ENCODE data around the gene HMCN1.

The HMCN1 gene

GRCh38 chr1:185834371-185834905 is 100.2 kb downstream of the HMCN1 start:
- H3K27ac ChIP-seq, result no peak overlapping the region
- TF ChIP-seq, protein P1, sequence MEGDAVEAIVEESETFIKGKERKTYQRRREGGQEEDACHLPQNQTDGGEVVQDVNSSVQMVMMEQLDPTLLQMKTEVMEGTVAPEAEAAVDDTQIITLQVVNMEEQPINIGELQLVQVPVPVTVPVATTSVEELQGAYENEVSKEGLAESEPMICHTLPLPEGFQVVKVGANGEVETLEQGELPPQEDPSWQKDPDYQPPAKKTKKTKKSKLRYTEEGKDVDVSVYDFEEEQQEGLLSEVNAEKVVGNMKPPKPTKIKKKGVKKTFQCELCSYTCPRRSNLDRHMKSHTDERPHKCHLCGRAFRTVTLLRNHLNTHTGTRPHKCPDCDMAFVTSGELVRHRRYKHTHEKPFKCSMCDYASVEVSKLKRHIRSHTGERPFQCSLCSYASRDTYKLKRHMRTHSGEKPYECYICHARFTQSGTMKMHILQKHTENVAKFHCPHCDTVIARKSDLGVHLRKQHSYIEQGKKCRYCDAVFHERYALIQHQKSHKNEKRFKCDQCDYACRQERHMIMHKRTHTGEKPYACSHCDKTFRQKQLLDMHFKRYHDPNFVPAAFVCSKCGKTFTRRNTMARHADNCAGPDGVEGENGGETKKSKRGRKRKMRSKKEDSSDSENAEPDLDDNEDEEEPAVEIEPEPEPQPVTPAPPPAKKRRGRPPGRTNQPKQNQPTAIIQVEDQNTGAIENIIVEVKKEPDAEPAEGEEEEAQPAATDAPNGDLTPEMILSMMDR (conservative IDR thresholded peaks at IDR 0.05), result no peak
- no peak for TF ChIP-seq ZFX (IDR thresholded peaks at IDR 0.05)

DNA sequence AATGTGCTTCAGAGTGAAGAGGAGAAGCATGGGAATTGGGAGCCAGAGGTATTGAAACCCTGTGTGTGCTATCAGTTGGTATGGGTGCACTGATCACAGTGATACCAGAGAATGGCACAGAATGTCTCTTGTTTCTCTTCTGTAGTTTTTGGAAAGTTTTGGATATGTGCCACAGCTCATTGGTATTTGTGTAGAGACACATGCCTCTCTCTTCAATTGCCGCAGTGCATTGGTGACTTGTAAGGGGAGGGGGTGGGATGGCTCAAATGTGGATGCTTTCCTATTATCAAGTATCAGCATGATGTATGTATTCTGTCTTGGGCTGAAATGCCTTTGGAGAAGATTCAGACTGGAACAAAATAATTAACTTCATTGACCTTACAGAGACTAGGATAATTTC is 101.0 kb downstream of the HMCN1 start:
- no peak overlapping the region for H3K27ac ChIP-seq
- TF ChIP-seq, protein P1 (conservative IDR thresholded peaks at IDR 0.05), result no peak
- no peak for TF ChIP-seq ZFX (IDR thresholded peaks at IDR 0.05)

DNA sequence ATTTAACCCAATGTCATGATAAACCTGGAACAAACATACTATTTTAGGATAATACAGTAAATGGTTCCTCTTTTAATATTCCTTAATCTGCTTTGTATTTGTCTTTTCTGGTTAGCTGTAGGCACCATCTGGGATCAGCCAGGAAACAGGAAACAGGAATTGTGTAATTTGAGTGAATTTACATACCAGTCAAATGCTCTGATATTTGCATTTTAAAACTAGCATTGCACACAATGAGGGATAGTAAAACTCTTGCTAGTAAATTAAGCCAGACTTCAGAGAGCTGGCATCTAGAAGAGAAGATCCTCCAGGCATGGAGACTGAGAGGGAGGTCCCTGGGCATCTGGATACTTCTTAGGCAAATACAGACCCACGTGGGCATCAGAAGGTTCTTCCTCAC is 103.5 kb downstream of the HMCN1 start:
- TF ChIP-seq, protein P1 (conservative IDR thresholded peaks at IDR 0.05), result no peak
- TF ChIP-seq ZFX (IDR thresholded peaks at IDR 0.05), result no peak

GRCh38 chr1:185838111-185838510 is 103.9 kb downstream of the HMCN1 start:
- TF ChIP-seq, protein P1 (conservative IDR thresholded peaks at IDR 0.05), result no peak
- TF ChIP-seq ZFX (IDR thresholded peaks at IDR 0.05), result no peak
- H3K27ac ChIP-seq, result no peak overlapping the region

More for the DNA sequence above, 103.5 kb downstream of the HMCN1 start:
- H3K27ac ChIP-seq, result no peak overlapping the region

DNA sequence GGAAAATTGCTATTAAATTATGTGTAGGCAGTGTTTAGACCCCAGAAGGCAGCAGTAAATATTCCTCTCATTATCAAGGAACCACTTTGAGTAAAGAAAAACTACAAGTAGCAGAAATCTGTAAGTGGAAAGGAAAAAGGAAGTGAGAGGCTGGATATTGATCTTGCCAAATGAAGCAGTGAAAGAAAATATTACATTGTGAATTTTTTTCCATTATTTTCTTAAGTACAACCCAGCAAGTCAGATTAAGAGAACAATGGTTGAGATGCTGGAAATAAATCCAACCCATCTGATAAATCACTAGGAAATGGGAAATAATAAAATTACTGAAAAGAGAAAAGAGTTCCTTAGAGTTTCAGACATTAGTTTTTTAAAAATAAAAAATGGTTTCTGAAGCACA is 106.7 kb downstream of the HMCN1 start:
- TF ChIP-seq ZFX (IDR thresholded peaks at IDR 0.05), result no peak
- TF ChIP-seq, protein P1 (conservative IDR thresholded peaks at IDR 0.05), result no peak

GRCh38 chr1:185843297-185843869 is 109.2 kb downstream of the HMCN1 start:
- TF ChIP-seq ZFX (IDR thresholded peaks at IDR 0.05), result no peak
- TF ChIP-seq, protein P1 (conservative IDR thresholded peaks at IDR 0.05), result no peak
- no peak overlapping the region for H3K27ac ChIP-seq

More for the DNA sequence above, 106.7 kb downstream of the HMCN1 start:
- no peak overlapping the region for H3K27ac ChIP-seq

- TF ChIP-seq ZFX (IDR thresholded peaks at IDR 0.05), result no peak
- TF ChIP-seq, protein P1 (conservative IDR thresholded peaks at IDR 0.05), result no peak
Measured at GRCh38 chr1:185843986-185844385, 109.8 kb downstream of the HMCN1 start.

More at GRCh38 chr1:185843986-185844385, 109.8 kb downstream of the HMCN1 start:
- no peak overlapping the region for H3K27ac ChIP-seq

All from C4-2B (cell line).